LHCN-M2 (cell line): Measurements from ENCODE around the gene NCAPH2. TPM values are rescaled to one million over a fixed set of nuclear protein-coding genes. Genes with fewer than 3 reads are reported as not detected.

Experiments used
- DNase-seq: peaks from one replicate; pipeline ENCODE4 v3.0.0-alpha.2; 2012; ENCODE audit warnings: low read depth
- total RNA-seq: library from RNA; depleted of rRNA; stranded (reverse); fragments of >200 nt; gene quantifications from 2 replicates; pipeline ENCODE4 v1.2.3, GENCODE V29; 2014; rRNA removed

Gene NCAPH2
- total RNA-seq, 1 experiment from 2014 or later, result 72.1 TPM

GRCh38 chr22:50570861-50571260 lies 62.8 kb downstream of the NCAPH2 start:
- no peak for DNase-seq

GRCh38 chr22:50571264-50572175 lies 63.5 kb downstream of the NCAPH2 start:
- no peak for DNase-seq

GRCh38 chr22:50572965-50573364 lies 64.9 kb downstream of the NCAPH2 start:
- no peak for DNase-seq

DNA sequence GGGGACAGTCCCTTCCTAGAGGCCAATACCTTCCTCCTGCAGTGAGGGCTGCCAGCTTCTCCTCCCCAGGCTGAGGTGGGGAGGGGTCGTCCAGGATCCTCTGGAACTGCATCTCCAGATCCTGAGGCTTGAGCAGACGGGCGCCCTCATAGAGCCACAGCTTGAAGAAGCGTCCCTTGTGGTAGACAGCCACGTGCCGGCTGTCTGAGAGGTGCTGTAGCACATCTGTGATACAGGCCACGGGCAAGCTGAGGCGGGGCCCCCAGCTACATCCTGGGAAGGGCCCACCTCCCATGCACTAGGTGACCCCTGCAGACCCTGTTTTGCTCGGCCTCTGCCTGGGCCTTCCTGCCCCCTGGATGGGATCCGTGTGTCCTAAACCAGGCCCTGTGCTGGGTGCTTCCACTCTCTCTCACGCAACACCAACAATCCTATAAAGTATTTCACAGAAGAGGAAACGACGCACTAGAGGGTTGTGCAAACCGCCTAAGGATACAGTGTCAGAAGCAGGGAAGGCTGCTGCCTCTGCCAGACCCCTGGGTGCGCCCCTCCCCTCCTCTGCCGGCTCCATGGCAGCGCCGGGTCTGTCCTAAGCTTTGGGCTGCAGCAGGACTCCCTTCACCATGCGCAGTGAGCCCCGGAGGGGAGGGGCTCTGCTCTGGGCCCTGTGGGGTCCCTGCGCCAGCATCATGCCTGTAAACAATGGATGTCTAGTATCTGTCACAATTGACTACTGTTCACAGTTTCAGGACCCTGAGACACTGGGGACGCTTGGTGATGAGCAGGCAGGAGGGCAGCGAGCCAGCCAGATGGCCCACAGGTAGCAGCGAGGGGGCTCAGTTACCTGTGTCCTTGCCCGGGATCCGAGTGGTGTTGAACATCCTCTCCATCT lies 65.7 kb downstream of the NCAPH2 start:
- DNase-seq, result no peak

DNA sequence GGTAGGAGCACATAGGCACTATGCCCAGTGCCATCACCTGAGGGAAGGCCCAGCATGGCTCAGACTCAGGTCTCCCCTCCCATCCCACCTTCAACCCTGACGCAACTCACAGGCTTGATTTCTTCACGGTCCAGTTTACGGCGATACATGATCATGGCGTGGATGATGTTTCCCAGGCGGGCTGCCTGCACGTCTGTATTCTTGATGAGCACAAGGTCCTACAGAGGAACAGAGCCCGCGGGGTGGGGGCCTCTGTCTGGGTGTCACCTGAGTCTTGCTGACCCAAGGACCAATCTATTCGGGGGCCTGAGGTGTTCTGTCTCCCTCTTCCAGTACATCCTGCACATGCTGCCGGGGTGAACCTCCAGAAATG lies 66.3 kb downstream of the NCAPH2 start:
- no peak for DNase-seq

Other genes with a start within 250 kb of the NCAPH2 start
- gene MAPK12, start 246.5 kb upstream of the NCAPH2 start, total RNA-seq, result 31.2 and 33.8 TPM in 2 replicates
- 7.6 and 8.3 TPM in 2 replicates for gene MAPK11, start 237.8 kb upstream of the NCAPH2 start, total RNA-seq
- 140 and 148 TPM in 2 replicates for gene PLXNB2, start 200.6 kb upstream of the NCAPH2 start, total RNA-seq
- gene DENND6B, start 181.2 kb upstream of the NCAPH2 start, total RNA-seq, result 2.8 and 3.5 TPM in 2 replicates
- 62.8 and 64.2 TPM in 2 replicates for gene PPP6R2, start 164.9 kb upstream of the NCAPH2 start, total RNA-seq
- gene SBF1, start 33.2 kb upstream of the NCAPH2 start, total RNA-seq, result 69.2 and 76.2 TPM in 2 replicates
- gene ADM2, start 26.7 kb upstream of the NCAPH2 start, total RNA-seq, result not detected in 2 replicates
- gene MIOX, start 21.4 kb upstream of the NCAPH2 start, total RNA-seq, result not detected in 2 replicates
- gene LMF2, start 522 bp upstream of the NCAPH2 start, total RNA-seq, result 87.5 and 98.3 TPM in 2 replicates
- gene SCO2, start 17.4 kb downstream of the NCAPH2 start, total RNA-seq, result 7.4 and 7.7 TPM in 2 replicates
- 3.6 and 4.3 TPM in 2 replicates for gene TYMP, start 21.8 kb downstream of the NCAPH2 start, total RNA-seq
- gene KLHDC7B, start 37.7 kb downstream of the NCAPH2 start, total RNA-seq, result not detected in 2 replicates
- gene SYCE3, start 54.7 kb downstream of the NCAPH2 start, total RNA-seq, result not detected in 2 replicates
- gene CPT1B, start 70.2 kb downstream of the NCAPH2 start, total RNA-seq, result 9.0 and 9.4 TPM in 2 replicates
- gene CHKB, start 74.6 kb downstream of the NCAPH2 start, total RNA-seq, result 44.9 and 53.0 TPM in 2 replicates
- 0.13 and 0.17 TPM in 2 replicates for gene MAPK8IP2, start 92.6 kb downstream of the NCAPH2 start, total RNA-seq
- gene ARSA, start 119.9 kb downstream of the NCAPH2 start, total RNA-seq, result 33.9 and 40.4 TPM in 2 replicates
- 0.58 and 0.75 TPM in 2 replicates for gene SHANK3, start 164.6 kb downstream of the NCAPH2 start, total RNA-seq
- not detected in 2 replicates for gene ACR, start 230.0 kb downstream of the NCAPH2 start, total RNA-seq